Spleen (tissue), 7 donors: ENCODE data around the gene C19orf25.

Experiments
- POLR2AphosphoS5 ChIP-seq, 3 donors: sonication (generic); formaldehyde crosslinking; IDR thresholded peaks; one replicate each; pipeline ENCODE4 v1.5.1; 2017; ENCODE audit warnings: antibody characterized with exemption in 3 of 3
- TF ChIP-seq, protein P1 (sequence below), 11 experiments: fragments of 200-600 bp in 7 of 11; fragments of 450-650 bp in 4 of 11; sonication (generic) in 4 of 11; IDR thresholded peaks in 8 of 11; conservative IDR thresholded peaks in 3 of 11; 1 replicate in 7 of 11; 2 replicates in 4 of 11; pipeline versions ENCODE4 v1.4.0 to v1.8.0; 2016 to 2021; ENCODE audit warnings: antibody characterized with exemption in 11 of 11, inconsistent platforms in 4 of 11, mild to moderate bottlenecking in 1 of 11
- donor health status: DM: no; HTN: no; CAD: no; lungs with moderate emphysema.
- donor health status: DM: no; HTN: no; CAD: no.
- donor health status: DM: no; HTN: no; CAD: no.

GRCh38 chr19:1467490-1468273, 11.3 kb downstream of the C19orf25 start:
- TF ChIP-seq POLR2AphosphoS5 (IDR thresholded peaks at IDR 0.05) = no peak
- TF ChIP-seq, protein P1, sequence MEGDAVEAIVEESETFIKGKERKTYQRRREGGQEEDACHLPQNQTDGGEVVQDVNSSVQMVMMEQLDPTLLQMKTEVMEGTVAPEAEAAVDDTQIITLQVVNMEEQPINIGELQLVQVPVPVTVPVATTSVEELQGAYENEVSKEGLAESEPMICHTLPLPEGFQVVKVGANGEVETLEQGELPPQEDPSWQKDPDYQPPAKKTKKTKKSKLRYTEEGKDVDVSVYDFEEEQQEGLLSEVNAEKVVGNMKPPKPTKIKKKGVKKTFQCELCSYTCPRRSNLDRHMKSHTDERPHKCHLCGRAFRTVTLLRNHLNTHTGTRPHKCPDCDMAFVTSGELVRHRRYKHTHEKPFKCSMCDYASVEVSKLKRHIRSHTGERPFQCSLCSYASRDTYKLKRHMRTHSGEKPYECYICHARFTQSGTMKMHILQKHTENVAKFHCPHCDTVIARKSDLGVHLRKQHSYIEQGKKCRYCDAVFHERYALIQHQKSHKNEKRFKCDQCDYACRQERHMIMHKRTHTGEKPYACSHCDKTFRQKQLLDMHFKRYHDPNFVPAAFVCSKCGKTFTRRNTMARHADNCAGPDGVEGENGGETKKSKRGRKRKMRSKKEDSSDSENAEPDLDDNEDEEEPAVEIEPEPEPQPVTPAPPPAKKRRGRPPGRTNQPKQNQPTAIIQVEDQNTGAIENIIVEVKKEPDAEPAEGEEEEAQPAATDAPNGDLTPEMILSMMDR (IDR thresholded peaks at IDR 0.05 in 8 of 11, conservative IDR thresholded peaks at IDR 0.05 in 3 of 11) = no peak
